Lower leg skin (tissue), 3 donors: ENCODE data around the gene ARHGAP8.

ENCODE experiments used
- CTCF ChIP-seq, 3 donors: fragments of 450-650 bp; IDR thresholded peaks; one replicate each; pipeline ENCODE4 v1.5.1; 2016; ENCODE audit warnings: antibody characterized with exemption in 3 of 3, mild to moderate bottlenecking in 3 of 3, moderate library complexity in 2 of 3
- POLR2A ChIP-seq, 2 donors: fragments of 450-650 bp; IDR thresholded peaks; one replicate each; pipeline ENCODE4 v1.6.1; 2016 to 2017; ENCODE audit warnings: antibody characterized with exemption in 2 of 2, mild to moderate bottlenecking in 1 of 2, moderate library complexity in 1 of 2

GRCh38 chr22:44761025-44761424 lies 8.7 kb downstream of the ARHGAP8 start:
- TF ChIP-seq CTCF (IDR thresholded peaks at IDR 0.05) = no peak
- no peak for TF ChIP-seq POLR2A (IDR thresholded peaks at IDR 0.05)
